ENCODE data around the gene FGGY.
A peak's percentile ranks its signal among the peaks of the same experiment; 100 is the strongest.

The FGGY gene

GRCh38 chr1:59443310-59443709, 146.4 kb downstream of the FGGY start:
- POLR2A ChIA-PET (ENCODE audit: low non-redundant PET), result no interaction called here
- H3K27ac ChIP-seq, result no peak overlapping the region
- no peak for DNase-seq (ENCODE audit: low spot score)
- CTCF ChIA-PET, result no interaction called here
- no peak for TF ChIP-seq CTCF (conservative IDR thresholded peaks at IDR 0.05; ENCODE audit: low read depth)

GRCh38 chr1:59444520-59444919, 147.6 kb downstream of the FGGY start:
- ChIA-PET POLR2A (ENCODE audit: low non-redundant PET) (no interaction called here), CTCF (no interaction called here)
- no peak for TF ChIP-seq CTCF (conservative IDR thresholded peaks at IDR 0.05; ENCODE audit: low read depth)
- no peak for DNase-seq (ENCODE audit: low spot score)
- H3K27ac ChIP-seq, result peak overlapping the region; percentile 74

- ChIA-PET POLR2A (ENCODE audit: low non-redundant PET) (no interaction called here), CTCF (interaction anchor here (0.6 to 0.7 kb wide), 2 partner anchors 10 to 107 kb away, joined by 3 read pairs; no protein-coding TSS in a partner anchor)
- peak overlapping the region; percentile 74 for H3K27ac ChIP-seq
- peak; percentile 71 for DNase-seq (ENCODE audit: low spot score)
- no peak for TF ChIP-seq CTCF (conservative IDR thresholded peaks at IDR 0.05; ENCODE audit: low read depth)
Observed at GRCh38 chr1:59445040-59445439, 148.1 kb downstream of the FGGY start.

- TF ChIP-seq CTCF (conservative IDR thresholded peaks at IDR 0.05; ENCODE audit: low read depth), result no peak
- CTCF ChIA-PET, result interaction anchor here (0.6 kb wide), 1 partner anchor 20 kb away, joined by 3 read pairs; no protein-coding TSS in a partner anchor
- DNase-seq (ENCODE audit: low spot score), result no peak
- H3K27ac ChIP-seq, result no peak overlapping the region
- POLR2A ChIA-PET (ENCODE audit: low non-redundant PET), result no interaction called here
Observed at GRCh38 chr1:59446257-59446901, 149.5 kb downstream of the FGGY start.

- POLR2A ChIA-PET (ENCODE audit: low non-redundant PET), result no interaction called here
- no peak overlapping the region for H3K27ac ChIP-seq
- no peak for DNase-seq (ENCODE audit: low spot score)
- CTCF ChIA-PET, result interaction anchor here (0.7 kb wide), 1 partner anchor 43 kb away, joined by 10 read pairs; no protein-coding TSS in a partner anchor
- TF ChIP-seq CTCF (conservative IDR thresholded peaks at IDR 0.05; ENCODE audit: low read depth), result no peak
Observed at GRCh38 chr1:59452026-59452425, 155.1 kb downstream of the FGGY start.

- DNase-seq (ENCODE audit: low spot score), result no peak
- ChIA-PET POLR2A (ENCODE audit: low non-redundant PET) (no interaction called here), CTCF (no interaction called here)
- no peak for TF ChIP-seq CTCF (conservative IDR thresholded peaks at IDR 0.05; ENCODE audit: low read depth)
- H3K27ac ChIP-seq, result no peak overlapping the region
Observed at GRCh38 chr1:59452559-59452958, 155.7 kb downstream of the FGGY start.
